Activated CD4-positive, alpha-beta T cell treated with anti-CD3 and anti-CD28 coated beads for 36 hours (primary cell): Measurements from ENCODE around the gene USP9X. TPM values are rescaled to one million over a fixed set of nuclear protein-coding genes. Genes with fewer than 3 reads are reported as not detected.
A peak's percentile ranks its signal among the peaks of the same experiment; 100 is the strongest.
"Not testable (repeated sequence)": the region's sequence is repeated elsewhere in the genome, so short reads cannot be mapped to it uniquely, and the experiment has no call there.

ENCODE experiments used
- ATAC-seq: fragments of 200-7000 bp; cut with Tn5 transposase; one replicate; pipeline ENCODE4 v1.10.0; 2021; ENCODE audit warnings: mild to moderate bottlenecking, moderate library complexity
- CTCF ChIA-PET: fragments of 350-600 bp; sonication (Branson Sonifier 250); formaldehyde crosslinking; loops from one replicate; lab custom pipeline; 2021; ENCODE audit warnings: antibody characterized with exemption; lab: Charles Lee
- POLR2A ChIA-PET: fragments of 350-600 bp; sonication (Branson Sonifier 250); formaldehyde crosslinking; loops from one replicate; lab custom pipeline; 2021; ENCODE audit warnings: antibody characterized with exemption, inconsistent platforms; lab: Charles Lee
- DNase-seq: peaks from one replicate; pipeline ENCODE4 v3.0.0-alpha.2; 2020
- H3K27ac Mint-ChIP-seq: one replicate; pipeline ENCODE4 v1.8.0; 2021; ENCODE audit warnings: mixed read lengths
- H3K27me3 Mint-ChIP-seq: one replicate; pipeline ENCODE4 v1.8.0; 2021; ENCODE audit warnings: mixed read lengths
- H3K36me3 Mint-ChIP-seq: one replicate; pipeline ENCODE4 v1.8.0; 2021; ENCODE audit warnings: low read depth, mixed read lengths
- H3K4me1 Mint-ChIP-seq: one replicate; pipeline ENCODE4 v1.8.0; 2021; ENCODE audit warnings: mixed read lengths
- H3K4me3 Mint-ChIP-seq: one replicate; pipeline ENCODE4 v1.8.0; 2021; ENCODE audit warnings: mild to moderate bottlenecking, moderate library complexity, mixed read lengths
- H3K9me3 Mint-ChIP-seq: one replicate; pipeline ENCODE4 v1.8.0; 2021; ENCODE audit warnings: low read depth, mixed read lengths
- intact Hi-C, 2 experiments: fragments of 100-400 bp; cut with DNase I in 1 of 2; cut with micrococcal nuclease in 1 of 2; formaldehyde crosslinking; loops; one replicate each; pipeline versions ENCODE4 v1.14.2 to v1.15.1; 2022 to 2024; cut with DNase I, micrococcal nuclease
- total RNA-seq, 2 experiments: library from RNA; stranded (reverse); gene quantifications; one replicate each; pipeline ENCODE4 v1.2.3, GENCODE V29; 2021

The USP9X gene
- 10 to 100 TPM; 53.9 to 60.6 TPM for total RNA-seq

- intact Hi-C loops: loop anchor here (1.0 to 10.0 kb wide), 14 partner anchors 30 to 980 kb away; partner anchors contain the start of genes CXorf38 (in 2 of the 2), ATP6AP2 (in 1 of the 2), DDX3X (in 1 of the 2) and MED14 (in 1 of the 2)
- ATAC-seq: peak; percentile 73
- Mint-ChIP-seq H3K9me3 (no peaks in the 10 kb centered on the region), H3K27me3 (no peaks in the 10 kb centered on the region), H3K4me3 (peak within 1 kb of the TSS; percentile 80), H3K4me1 (peaks cover 21% of the 10 kb centered on the region), H3K27ac (peak within 1 kb of the TSS; percentile 99), H3K36me3 (peaks cover 10% of the 10 kb centered on the region)
- peak; percentile 91 for DNase-seq
- CTCF ChIA-PET: interaction anchor here (1.2 to 1.6 kb wide), 2 partner anchors 11 to 30 kb away, joined by 4 to 5 read pairs; no protein-coding TSS in a partner anchor
- POLR2A ChIA-PET: interaction anchor here (0.7 to 2.1 kb wide), 6 partner anchors 11 to 514 kb away, joined by 3 to 10 read pairs (median 6); partner anchors contain the start of gene MED14
Observed at GRCh38 chrX:41084893-41085511, at the start of gene USP9X. USP9X (plus strand) TSS chrX:41085445; CDS start chrX:41123629, 38,184 bp downstream.

DNA sequence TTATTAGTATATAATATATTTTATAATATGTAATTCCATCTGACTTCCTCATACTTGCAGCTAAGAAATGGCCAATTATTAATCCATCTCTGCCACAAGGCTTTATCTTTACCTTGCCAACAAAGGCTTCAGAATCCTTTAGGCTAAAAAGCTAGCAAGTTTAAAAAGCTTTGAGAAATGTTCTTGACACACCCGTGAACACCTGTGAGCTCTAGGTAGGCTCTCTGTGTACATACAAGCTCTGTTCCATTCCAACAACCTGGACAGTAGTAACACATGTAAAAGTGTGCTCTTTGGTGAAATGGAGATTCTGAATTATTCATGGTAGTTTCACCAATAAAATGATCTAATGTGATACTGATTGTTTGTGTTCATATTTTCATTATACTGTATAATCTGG lies 49.7 kb upstream of the USP9X start:
- DNase-seq: no peak
- ChIA-PET CTCF (no interaction called here), POLR2A (interaction anchor here (0.5 kb wide), 1 partner anchor 240 kb away, joined by 3 read pairs; no protein-coding TSS in a partner anchor)
- Mint-ChIP-seq H3K27me3 (no peaks in the 10 kb centered on the region), H3K9me3 (no peaks in the 10 kb centered on the region), H3K36me3 (no peaks in the 10 kb centered on the region), H3K4me1 (no peaks in the 10 kb centered on the region), H3K27ac (no peak overlapping the region), H3K4me3 (no peak overlapping the region)
- intact Hi-C loops: no loop called here
- no peak for ATAC-seq

- H3K4me1 Mint-ChIP-seq: no peaks in the 10 kb centered on the region
- H3K9me3 Mint-ChIP-seq: no peaks in the 10 kb centered on the region
- ChIA-PET CTCF (no interaction called here), POLR2A (no interaction called here)
- ATAC-seq (no peak), DNase-seq (no peak)
- H3K4me3 Mint-ChIP-seq: no peak overlapping the region
- H3K36me3 Mint-ChIP-seq: no peaks in the 10 kb centered on the region
- intact Hi-C loops: no loop called here
- no peak overlapping the region for H3K27ac Mint-ChIP-seq
- no peaks in the 10 kb centered on the region for H3K27me3 Mint-ChIP-seq
Observed at GRCh38 chrX:41036668-41037326, 48.4 kb upstream of the USP9X start.

DNA sequence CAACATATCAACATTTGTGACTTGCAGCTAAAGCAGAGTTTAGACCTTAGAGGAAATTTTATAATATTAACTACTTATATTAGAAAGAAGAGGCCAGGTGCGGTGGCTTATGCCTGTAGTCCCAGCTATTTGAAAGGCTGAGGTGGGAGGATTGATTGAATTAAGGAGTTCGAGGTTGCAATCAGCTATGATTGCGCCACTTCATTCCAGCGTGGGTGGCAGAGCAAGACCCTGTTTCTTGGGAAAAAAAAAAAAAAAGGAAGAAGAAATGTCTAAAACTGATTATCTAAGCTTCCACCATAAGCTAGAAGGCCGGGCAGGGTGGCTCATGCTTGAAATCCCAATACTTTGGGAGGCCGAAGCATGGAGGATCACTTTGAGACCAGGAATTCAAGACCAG lies 42.0 kb upstream of the USP9X start:
- no peaks in the 10 kb centered on the region for H3K9me3 Mint-ChIP-seq
- CTCF ChIA-PET: interaction anchor here (1.3 kb wide), 1 partner anchor 74 kb away, joined by 3 read pairs; no protein-coding TSS in a partner anchor
- no peaks in the 10 kb centered on the region for H3K27me3 Mint-ChIP-seq
- no peak overlapping the region for H3K4me3 Mint-ChIP-seq
- no peak overlapping the region for H3K27ac Mint-ChIP-seq
- H3K36me3 Mint-ChIP-seq: no peaks in the 10 kb centered on the region
- intact Hi-C loops: no loop called here
- POLR2A ChIA-PET: no interaction called here
- H3K4me1 Mint-ChIP-seq: peaks cover 4% of the 10 kb centered on the region
- no peak for DNase-seq
- ATAC-seq: no peak

DNA sequence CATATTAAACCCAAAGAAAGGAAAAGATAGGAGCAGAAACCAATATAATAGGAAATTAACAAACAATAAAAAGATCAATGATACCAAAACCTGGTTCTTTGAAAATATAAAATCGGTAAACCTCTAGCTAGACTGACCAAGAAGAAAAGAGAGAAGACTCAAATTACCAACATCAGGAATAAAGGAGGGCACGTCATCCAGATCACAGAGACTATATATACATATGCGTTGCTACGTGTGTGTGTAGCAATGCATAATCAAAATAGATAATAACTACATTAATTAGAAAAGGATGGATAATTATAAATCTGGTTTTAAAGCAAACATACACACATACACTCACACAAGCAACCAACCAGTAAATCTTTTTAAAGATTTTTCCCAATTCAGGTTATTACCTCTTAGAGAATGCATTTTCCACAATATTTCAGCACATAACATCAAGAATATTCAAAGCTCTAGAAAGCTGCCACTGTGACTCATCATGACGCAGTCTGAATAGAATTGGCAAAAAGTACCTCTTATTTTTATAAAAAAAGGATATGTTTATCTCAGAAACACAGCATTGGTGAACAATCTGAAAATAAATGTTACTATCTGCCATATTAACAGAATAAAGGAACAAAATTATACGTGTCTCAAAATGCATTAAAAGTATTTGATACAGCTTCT lies 41.4 kb upstream of the USP9X start:
- no peaks in the 10 kb centered on the region for H3K36me3 Mint-ChIP-seq
- intact Hi-C loops: no loop called here

DNA sequence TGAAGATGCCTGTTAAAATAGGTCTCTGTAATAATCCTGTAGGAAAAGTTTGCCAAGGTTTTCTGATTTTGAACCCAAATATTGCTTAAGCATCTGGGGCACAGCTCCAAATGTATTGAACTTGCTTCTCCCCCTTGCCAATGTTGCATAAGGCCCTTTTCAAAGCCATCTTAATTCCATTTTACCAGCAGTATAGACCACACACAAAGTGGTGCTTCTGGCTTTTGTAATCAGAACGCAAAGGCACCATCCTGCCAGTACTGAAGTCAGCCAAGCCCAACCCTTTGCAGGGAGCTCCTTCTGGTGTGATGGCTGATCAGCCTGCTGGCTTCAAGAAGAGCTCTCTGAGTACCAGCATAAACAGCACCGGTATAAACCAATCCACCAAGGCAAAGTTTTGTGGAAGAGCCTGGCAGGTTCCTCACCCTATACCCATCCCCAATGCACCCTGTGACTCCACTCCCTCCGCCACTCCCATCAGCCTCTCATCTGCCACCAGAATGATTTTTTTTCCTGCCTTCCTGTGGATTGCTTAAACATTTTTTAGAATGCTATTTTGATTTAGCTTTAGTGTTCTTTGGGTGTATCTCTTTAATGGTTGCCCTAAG lies 39.2 kb upstream of the USP9X start:
- CTCF ChIA-PET: interaction anchor here (1.6 kb wide), 1 partner anchor 20 kb away, joined by 3 read pairs; no protein-coding TSS in a partner anchor
- intact Hi-C loops: no loop called here

More for the DNA sequence above, 41.4 kb upstream of the USP9X start:
- Mint-ChIP-seq H3K4me3 (no peak overlapping the region), H3K4me1 (peaks cover 4% of the 10 kb centered on the region), H3K27ac (no peak overlapping the region), H3K9me3 (no peaks in the 10 kb centered on the region), H3K27me3 (no peaks in the 10 kb centered on the region)
- no peak for DNase-seq
- no peak for ATAC-seq
- ChIA-PET POLR2A (no interaction called here), CTCF (interaction anchor here (1.3 kb wide), 1 partner anchor 73 kb away, joined by 3 read pairs; no protein-coding TSS in a partner anchor)

GRCh38 chrX:41047878-41048534 lies 37.2 kb upstream of the USP9X start:
- intact Hi-C loops: no loop called here
- CTCF ChIA-PET: no interaction called here
- Mint-ChIP-seq H3K9me3 (no peaks in the 10 kb centered on the region), H3K27me3 (no peaks in the 10 kb centered on the region), H3K36me3 (no peaks in the 10 kb centered on the region), H3K4me3 (no peak overlapping the region), H3K27ac (no peak overlapping the region), H3K4me1 (peaks cover 4% of the 10 kb centered on the region)
- POLR2A ChIA-PET: interaction anchor here (0.6 kb wide), 1 partner anchor 190 kb away, joined by 3 read pairs; no protein-coding TSS in a partner anchor
- ATAC-seq (no peak), DNase-seq (no peak)

More for the DNA sequence above, 39.2 kb upstream of the USP9X start:
- ATAC-seq (no peak), DNase-seq (no peak)
- POLR2A ChIA-PET: no interaction called here
- Mint-ChIP-seq H3K4me3 (no peak overlapping the region), H3K27ac (no peak overlapping the region), H3K36me3 (no peaks in the 10 kb centered on the region), H3K9me3 (no peaks in the 10 kb centered on the region), H3K4me1 (peaks cover 4% of the 10 kb centered on the region), H3K27me3 (no peaks in the 10 kb centered on the region)

- no peak for DNase-seq
- ATAC-seq: no peak
Observed at GRCh38 chrX:41050359-41050758, 34.9 kb upstream of the USP9X start.

DNA sequence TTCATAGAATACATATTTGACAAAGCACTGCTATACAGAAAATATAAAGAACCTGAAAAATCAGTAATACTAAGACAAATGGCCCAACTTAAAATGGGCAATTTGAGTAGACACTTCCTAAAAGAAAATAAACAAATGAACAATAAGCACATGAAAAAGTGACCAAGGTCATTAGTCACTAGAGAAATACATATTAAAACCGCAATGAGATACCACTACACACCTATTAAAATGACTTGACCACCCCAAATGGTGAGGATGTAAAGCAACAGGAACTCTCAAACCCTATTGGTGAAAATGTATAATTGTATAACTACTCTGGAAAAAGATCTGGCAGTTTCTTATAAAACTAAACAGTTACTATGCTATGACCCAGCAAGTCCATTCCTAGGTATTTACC lies 34.0 kb upstream of the USP9X start:
- H3K27ac Mint-ChIP-seq: no peak overlapping the region
- H3K36me3 Mint-ChIP-seq: no peaks in the 10 kb centered on the region
- no peak for ATAC-seq
- no peaks in the 10 kb centered on the region for H3K9me3 Mint-ChIP-seq
- H3K27me3 Mint-ChIP-seq: no peaks in the 10 kb centered on the region
- intact Hi-C loops: no loop called here
- H3K4me1 Mint-ChIP-seq: peaks cover 4% of the 10 kb centered on the region
- ChIA-PET CTCF (no interaction called here), POLR2A (no interaction called here)
- DNase-seq: no peak
- H3K4me3 Mint-ChIP-seq: no peak overlapping the region

More at GRCh38 chrX:41050359-41050758, 34.9 kb upstream of the USP9X start:
- Mint-ChIP-seq H3K36me3 (no peaks in the 10 kb centered on the region), H3K9me3 (no peaks in the 10 kb centered on the region), H3K27me3 (no peaks in the 10 kb centered on the region), H3K27ac (no peak overlapping the region), H3K4me3 (no peak overlapping the region), H3K4me1 (peaks cover 4% of the 10 kb centered on the region)
- ChIA-PET CTCF (no interaction called here), POLR2A (no interaction called here)
- intact Hi-C loops: no loop called here

DNA sequence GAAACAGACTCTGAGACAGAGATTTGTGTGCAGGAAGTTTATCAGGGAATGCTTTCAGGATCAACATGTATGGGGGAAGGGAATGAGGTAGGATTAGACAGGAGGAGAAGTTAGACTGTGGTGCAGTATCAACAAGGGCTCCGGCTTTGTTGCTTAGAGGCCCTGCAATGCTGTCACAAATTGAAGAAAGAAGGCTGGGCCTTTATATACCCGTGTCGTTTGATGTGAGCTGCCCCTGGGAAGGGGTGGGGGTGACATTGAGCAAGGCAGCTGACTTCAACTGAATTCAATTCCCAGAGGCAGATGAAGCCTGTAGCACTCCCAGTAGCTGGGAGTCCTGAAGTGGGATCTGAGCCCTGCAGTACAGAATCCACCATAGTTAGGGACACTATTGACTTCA lies 29.5 kb upstream of the USP9X start:
- Mint-ChIP-seq H3K36me3 (no peaks in the 10 kb centered on the region), H3K4me1 (no peaks in the 10 kb centered on the region), H3K9me3 (no peaks in the 10 kb centered on the region), H3K27ac (no peak overlapping the region), H3K27me3 (no peaks in the 10 kb centered on the region), H3K4me3 (no peak overlapping the region)
- CTCF ChIA-PET: no interaction called here
- no peak for DNase-seq
- POLR2A ChIA-PET: no interaction called here
- ATAC-seq: no peak
- intact Hi-C loops: no loop called here

DNA sequence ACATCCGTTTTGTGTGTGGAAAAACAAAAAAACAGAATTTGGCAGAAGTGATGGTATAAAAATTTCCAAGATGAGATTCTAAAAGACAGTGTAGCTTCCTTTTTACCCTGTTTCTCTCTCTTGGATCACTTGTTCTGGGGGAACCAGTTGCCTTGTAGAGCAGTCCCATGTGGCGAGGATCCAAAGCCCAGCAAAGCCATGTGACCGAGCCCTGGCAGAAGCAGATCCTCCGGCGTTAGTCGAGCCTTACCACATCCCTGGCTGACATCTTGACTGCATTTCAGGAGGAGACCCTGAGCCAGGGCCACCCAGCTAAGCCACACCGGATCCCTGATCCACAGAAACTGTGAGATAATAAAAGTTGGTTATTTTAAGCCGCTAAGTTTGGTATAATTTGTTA lies 22.0 kb upstream of the USP9X start:
- H3K4me1 Mint-ChIP-seq, intact Hi-C loops, H3K27ac Mint-ChIP-seq, CTCF ChIA-PET, H3K9me3 Mint-ChIP-seq, ATAC-seq, H3K27me3 Mint-ChIP-seq, DNase-seq, POLR2A ChIA-PET, H3K4me3 Mint-ChIP-seq, H3K36me3 Mint-ChIP-seq: not testable (repeated sequence)
